HEK293 (cell line): ENCODE results near the gene PITPNB.

Experiments
- CTCF ChIA-PET: fragments of 350-600 bp; formaldehyde crosslinking; extraction: SDS; loops from one replicate; lab custom pipeline; 2021; ENCODE audit warnings: antibody characterized with exemption; lab: Yijun Ruan, JAX
- POLR2A ChIA-PET: fragments of 300-600 bp; formaldehyde crosslinking; extraction: SDS; loops from one replicate; lab custom pipeline; 2020; ENCODE audit warnings: antibody characterized with exemption, inconsistent platforms; lab: Yijun Ruan, JAX
- H3K27ac ChIP-seq: fragments of 200-500 bp; sonication (Bioruptor generic); 2 replicates; pipeline ENCODE4 v1.5.1; 2014; ENCODE audit warnings: low read depth, low read length, control low read depth, inconsistent platforms; ENCODE audit errors: extremely low read depth
- H3K36me3 ChIP-seq, 2 experiments: fragments of 200-500 bp in 1 of 2; sonication (Bioruptor generic) in 1 of 2; 1 replicate in 1 of 2; 2 replicates in 1 of 2; pipeline ENCODE4 v1.5.1; 2014 to 2017; ENCODE audit warnings: inconsistent platforms in 2 of 2, low read length in 2 of 2; ENCODE audit not compliant: control insufficient read depth in 2 of 2, insufficient read depth in 1 of 2
- H3K4me1 ChIP-seq: fragments of 200-500 bp; sonication (Bioruptor generic); 2 replicates; pipeline ENCODE4 v1.5.1; 2014; ENCODE audit warnings: mild to moderate bottlenecking, low read length, inconsistent platforms; ENCODE audit not compliant: control insufficient read depth, insufficient read depth
- H3K4me3 ChIP-seq: 2 replicates; pipeline ENCODE4 v1.5.1; 2011; ENCODE audit warnings: low read depth, mild to moderate bottlenecking, control low read depth, low read length, moderate library complexity
- H3K9me3 ChIP-seq: fragments of 200-500 bp; sonication (Bioruptor generic); 2 replicates; pipeline ENCODE4 v1.5.1; 2014; ENCODE audit warnings: low read depth, low read length, inconsistent platforms; ENCODE audit not compliant: control insufficient read depth, insufficient read depth
- EGR2 ChIP-seq: fragments of 450-650 bp; formaldehyde crosslinking; IDR thresholded peaks from 2 replicates; pipeline ENCODE4 v1.5.1; 2016; ENCODE audit warnings: low read depth, missing biosample characterization, missing genetic modification characterization
- FEZF1 ChIP-seq: fragments of 450-650 bp; formaldehyde crosslinking; IDR thresholded peaks from 2 replicates; pipeline ENCODE4 v1.5.1; 2016; ENCODE audit warnings: missing biosample characterization, missing genetic modification characterization
- HIC1 ChIP-seq: fragments of 450-650 bp; formaldehyde crosslinking; IDR thresholded peaks from 2 replicates; pipeline ENCODE4 v1.5.1; 2016; ENCODE audit warnings: missing biosample characterization, missing genetic modification characterization
- KLF1 ChIP-seq: fragments of 450-650 bp; formaldehyde crosslinking; IDR thresholded peaks from 2 replicates; pipeline ENCODE4 v1.5.1; 2016; ENCODE audit warnings: missing biosample characterization, missing genetic modification characterization
- KLF10 ChIP-seq: fragments of 450-650 bp; IDR thresholded peaks from 2 replicates; pipeline ENCODE4 v1.5.1; 2018; ENCODE audit warnings: missing biosample characterization, mild to moderate bottlenecking, missing genetic modification characterization
- KLF16 ChIP-seq: fragments of 450-650 bp; formaldehyde crosslinking; IDR thresholded peaks from 2 replicates; pipeline ENCODE4 v1.5.1; 2017; ENCODE audit warnings: missing biosample characterization, missing genetic modification characterization
- KLF8 ChIP-seq: fragments of 450-650 bp; formaldehyde crosslinking; IDR thresholded peaks from 2 replicates; pipeline ENCODE4 v1.5.1; 2016; ENCODE audit warnings: missing biosample characterization, missing genetic modification characterization
- PRDM1 ChIP-seq: fragments of 450-650 bp; formaldehyde crosslinking; IDR thresholded peaks from 2 replicates; pipeline ENCODE4; 2016; ENCODE audit warnings: missing biosample characterization, missing genetic modification characterization
- PRDM6 ChIP-seq: fragments of 450-650 bp; formaldehyde crosslinking; IDR thresholded peaks from 2 replicates; pipeline ENCODE4 v1.5.1; 2017; ENCODE audit warnings: missing biosample characterization, missing genetic modification characterization
- SETDB1 ChIP-seq: IDR thresholded peaks from one replicate; pipeline ENCODE4 v1.6.1; 2017; ENCODE audit warnings: mild to moderate bottlenecking, low read length, moderate library complexity, mixed read lengths; ENCODE audit not compliant: insufficient read length
- WT1 ChIP-seq: fragments of 450-650 bp; formaldehyde crosslinking; IDR thresholded peaks from 2 replicates; pipeline ENCODE4 v1.5.1; 2016; ENCODE audit warnings: missing biosample characterization, missing genetic modification characterization
- ZBTB20 ChIP-seq: fragments of 450-650 bp; formaldehyde crosslinking; IDR thresholded peaks from 2 replicates; pipeline ENCODE4 v1.5.1; 2016; ENCODE audit warnings: missing biosample characterization, missing genetic modification characterization
- ZEB2 ChIP-seq: fragments of 450-650 bp; formaldehyde crosslinking; IDR thresholded peaks from 2 replicates; pipeline ENCODE4 v1.5.1; 2016; ENCODE audit warnings: missing biosample characterization, missing genetic modification characterization
- ZFP69B ChIP-seq: fragments of 450-650 bp; formaldehyde crosslinking; IDR thresholded peaks from 2 replicates; pipeline ENCODE4 v1.5.1; 2016; ENCODE audit warnings: missing biosample characterization, missing genetic modification characterization
- ZNF302 ChIP-seq: fragments of 450-650 bp; formaldehyde crosslinking; IDR thresholded peaks from 2 replicates; pipeline ENCODE4 v1.5.1; 2016; ENCODE audit warnings: missing biosample characterization, missing genetic modification characterization, low read depth
- ZNF335 ChIP-seq: fragments of 450-650 bp; formaldehyde crosslinking; conservative IDR thresholded peaks from 2 replicates; pipeline ENCODE4 v1.5.1; 2016; ENCODE audit warnings: missing biosample characterization, missing genetic modification characterization
- ZNF404 ChIP-seq: fragments of 450-650 bp; formaldehyde crosslinking; IDR thresholded peaks from 2 replicates; pipeline ENCODE4 v1.5.1; 2017; ENCODE audit warnings: missing biosample characterization, missing genetic modification characterization
- ZNF488 ChIP-seq: fragments of 450-650 bp; formaldehyde crosslinking; IDR thresholded peaks from 2 replicates; pipeline ENCODE4 v1.5.1; 2016; ENCODE audit warnings: missing biosample characterization, missing genetic modification characterization
- ZNF585B ChIP-seq: fragments of 450-650 bp; formaldehyde crosslinking; IDR thresholded peaks from 2 replicates; pipeline ENCODE4 v1.5.1; 2016; ENCODE audit warnings: missing biosample characterization, missing genetic modification characterization
- ZNF629 ChIP-seq: fragments of 450-650 bp; formaldehyde crosslinking; IDR thresholded peaks from 2 replicates; pipeline ENCODE4 v1.5.1; 2017; ENCODE audit warnings: missing biosample characterization, missing genetic modification characterization
- ZNF664 ChIP-seq: fragments of 450-650 bp; formaldehyde crosslinking; IDR thresholded peaks from 2 replicates; pipeline ENCODE4 v1.5.1; 2016; ENCODE audit warnings: missing biosample characterization, missing genetic modification characterization
- ZNF707 ChIP-seq: fragments of 450-650 bp; formaldehyde crosslinking; IDR thresholded peaks from 2 replicates; pipeline ENCODE4 v1.5.1; 2016; ENCODE audit warnings: missing biosample characterization, missing genetic modification characterization
- ZSCAN4 ChIP-seq: fragments of 450-650 bp; formaldehyde crosslinking; IDR thresholded peaks from 2 replicates; pipeline ENCODE4 v1.5.1; 2017; ENCODE audit warnings: missing biosample characterization, missing genetic modification characterization
- TF ChIP-seq, protein P1 (sequence below): fragments of 450-650 bp; formaldehyde crosslinking; conservative IDR thresholded peaks from 2 replicates; pipeline ENCODE4 v1.5.1; 2016; ENCODE audit warnings: low read depth, missing biosample characterization, missing genetic modification characterization
- TF ChIP-seq, protein P2 (sequence below): sonication (generic); formaldehyde crosslinking; IDR thresholded peaks from 2 replicates; pipeline ENCODE4 v1.8.1; 2022; ENCODE audit warnings: mild to moderate bottlenecking, moderate library complexity, missing genetic modification reagents

The PITPNB gene

DNA sequence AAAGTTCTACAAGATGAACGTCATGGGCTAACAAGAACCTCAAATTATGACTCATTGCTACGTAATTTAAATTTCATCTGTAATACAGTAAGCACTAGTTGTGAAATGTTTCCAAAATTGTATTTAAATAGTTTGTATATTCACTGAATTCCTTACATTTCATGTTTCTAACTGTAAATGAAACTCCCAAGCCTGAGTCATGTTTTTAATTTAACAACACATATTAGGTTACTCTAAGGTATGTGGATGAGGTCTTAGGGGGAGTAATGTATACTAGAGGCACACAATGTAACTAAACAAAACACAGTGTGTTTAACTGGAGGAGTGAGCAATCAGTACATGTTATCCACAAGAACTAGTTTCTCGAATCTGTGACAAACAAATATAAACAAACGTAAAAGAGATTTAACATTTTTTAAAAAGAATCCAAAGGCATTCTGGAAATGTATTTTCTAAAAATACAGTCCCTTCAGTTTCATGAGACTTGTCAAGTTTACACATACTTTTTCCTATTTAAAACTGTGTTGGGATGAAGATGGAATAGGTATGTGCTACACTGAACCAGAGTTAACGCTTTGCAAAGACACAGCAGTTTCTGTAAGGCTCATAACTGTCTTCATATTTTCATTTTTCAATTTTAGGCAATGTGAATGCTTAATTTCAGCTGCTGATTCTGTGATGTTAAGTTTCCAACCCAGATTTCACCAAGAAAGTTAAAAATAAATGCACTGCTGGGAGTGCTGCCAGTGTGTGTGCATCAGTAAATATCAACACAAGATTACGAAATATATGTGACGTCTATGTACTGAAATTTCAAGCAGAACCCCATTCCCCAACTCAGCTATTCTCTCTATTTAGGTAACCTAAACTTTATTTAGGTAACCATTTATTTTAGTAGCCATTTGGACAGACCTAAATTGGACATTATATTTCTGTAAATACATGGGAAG, 52.6 kb downstream of the PITPNB start:
- Histone ChIP-seq H3K27ac (no peak overlapping the region), H3K9me3 (no peaks in the 10 kb centered on the region), H3K4me3 (no peak overlapping the region), H3K36me3 (peaks cover 8 to 52% of the 10 kb centered on the region in 2 experiments), H3K4me1 (peaks cover 23% of the 10 kb centered on the region)
- CTCF ChIA-PET: interaction anchor here (1.8 kb wide), 1 partner anchor 14 kb away, joined by 14 read pairs; no protein-coding TSS in a partner anchor
- POLR2A ChIA-PET: interaction anchor here (1.0 kb wide), 1 partner anchor 53 kb away, joined by 3 read pairs; the partner anchor contains the start of gene PITPNB
- no peak for TF ChIP-seq EGR2
- TF ChIP-seq ZNF707: no peak
- TF ChIP-seq KLF16 (tag by site-specific recombination): no peak
- TF ChIP-seq KLF10 (tag by site-specific recombination): peak; percentile 18; the same call in 1 of the 2 replicates
- TF ChIP-seq ZSCAN4: peak; percentile 36; the same call in 1 of the 2 replicates
- TF ChIP-seq ZFP69B (tag by site-specific recombination): 0 out of 2 replicates have a peak, but pooled peaks have one; percentile 4
- no peak for TF ChIP-seq SETDB1
- no peak for TF ChIP-seq KLF1 (tag by site-specific recombination)
- no peak for TF ChIP-seq ZNF302
- TF ChIP-seq ZNF404: no peak
- TF ChIP-seq ZNF585B (tag by site-specific recombination): no peak
- TF ChIP-seq, protein P1, sequence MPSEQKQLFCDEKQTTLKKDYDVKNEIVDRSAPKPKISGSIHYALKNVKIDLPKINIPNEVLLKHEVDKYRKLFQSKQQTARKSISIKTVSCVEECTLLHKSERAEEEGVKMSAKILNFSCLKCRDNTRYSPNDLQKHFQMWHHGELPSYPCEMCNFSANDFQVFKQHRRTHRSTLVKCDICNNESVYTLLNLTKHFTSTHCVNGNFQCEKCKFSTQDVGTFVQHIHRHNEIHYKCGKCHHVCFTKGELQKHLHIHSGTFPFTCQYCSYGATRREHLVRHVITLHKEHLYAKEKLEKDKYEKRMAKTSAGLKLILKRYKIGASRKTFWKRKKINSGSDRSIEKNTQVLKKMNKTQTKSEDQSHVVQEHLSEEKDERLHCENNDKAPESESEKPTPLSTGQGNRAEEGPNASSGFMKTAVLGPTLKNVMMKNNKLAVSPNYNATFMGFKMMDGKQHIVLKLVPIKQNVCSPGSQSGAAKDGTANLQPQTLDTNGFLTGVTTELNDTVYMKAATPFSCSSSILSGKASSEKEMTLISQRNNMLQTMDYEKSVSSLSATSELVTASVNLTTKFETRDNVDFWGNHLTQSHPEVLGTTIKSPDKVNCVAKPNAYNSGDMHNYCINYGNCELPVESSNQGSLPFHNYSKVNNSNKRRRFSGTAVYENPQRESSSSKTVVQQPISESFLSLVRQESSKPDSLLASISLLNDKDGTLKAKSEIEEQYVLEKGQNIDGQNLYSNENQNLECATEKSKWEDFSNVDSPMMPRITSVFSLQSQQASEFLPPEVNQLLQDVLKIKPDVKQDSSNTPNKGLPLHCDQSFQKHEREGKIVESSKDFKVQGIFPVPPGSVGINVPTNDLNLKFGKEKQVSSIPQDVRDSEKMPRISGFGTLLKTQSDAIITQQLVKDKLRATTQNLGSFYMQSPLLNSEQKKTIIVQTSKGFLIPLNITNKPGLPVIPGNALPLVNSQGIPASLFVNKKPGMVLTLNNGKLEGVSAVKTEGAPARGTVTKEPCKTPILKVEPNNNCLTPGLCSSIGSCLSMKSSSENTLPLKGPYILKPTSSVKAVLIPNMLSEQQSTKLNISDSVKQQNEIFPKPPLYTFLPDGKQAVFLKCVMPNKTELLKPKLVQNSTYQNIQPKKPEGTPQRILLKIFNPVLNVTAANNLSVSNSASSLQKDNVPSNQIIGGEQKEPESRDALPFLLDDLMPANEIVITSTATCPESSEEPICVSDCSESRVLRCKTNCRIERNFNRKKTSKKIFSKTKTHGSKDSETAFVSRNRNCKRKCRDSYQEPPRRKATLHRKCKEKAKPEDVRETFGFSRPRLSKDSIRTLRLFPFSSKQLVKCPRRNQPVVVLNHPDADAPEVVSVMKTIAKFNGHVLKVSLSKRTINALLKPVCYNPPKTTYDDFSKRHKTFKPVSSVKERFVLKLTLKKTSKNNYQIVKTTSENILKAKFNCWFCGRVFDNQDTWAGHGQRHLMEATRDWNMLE (tag by site-specific recombination): no peak
- peak; percentile 93 for TF ChIP-seq WT1 (tag by site-specific recombination)
- TF ChIP-seq KLF8 (tag by site-specific recombination): peak; percentile 25; the same call in 1 of the 2 replicates
- no peak for TF ChIP-seq ZNF664 (tag by site-specific recombination)
- peak; percentile 94 for TF ChIP-seq PRDM6 (tag by site-specific recombination)
- no peak for TF ChIP-seq ZNF335
- TF ChIP-seq ZBTB20 (tag by site-specific recombination): 0 out of 2 replicates have a peak, but pooled peaks have one; percentile 29
- peak; percentile 37 for TF ChIP-seq FEZF1 (tag by site-specific recombination)
- peak; percentile 92 for TF ChIP-seq ZNF629 (tag by site-specific recombination)
- TF ChIP-seq, protein P2, sequence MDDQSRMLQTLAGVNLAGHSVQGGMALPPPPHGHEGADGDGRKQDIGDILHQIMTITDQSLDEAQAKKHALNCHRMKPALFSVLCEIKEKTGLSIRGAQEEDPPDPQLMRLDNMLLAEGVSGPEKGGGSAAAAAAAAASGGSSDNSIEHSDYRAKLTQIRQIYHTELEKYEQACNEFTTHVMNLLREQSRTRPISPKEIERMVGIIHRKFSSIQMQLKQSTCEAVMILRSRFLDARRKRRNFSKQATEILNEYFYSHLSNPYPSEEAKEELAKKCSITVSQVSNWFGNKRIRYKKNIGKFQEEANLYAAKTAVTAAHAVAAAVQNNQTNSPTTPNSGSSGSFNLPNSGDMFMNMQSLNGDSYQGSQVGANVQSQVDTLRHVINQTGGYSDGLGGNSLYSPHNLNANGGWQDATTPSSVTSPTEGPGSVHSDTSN (CRISPR knock-in tag): no peak
- no peak for TF ChIP-seq ZNF488
- peak; percentile 50; the same call in 1 of the 2 replicates for TF ChIP-seq HIC1 (tag by site-specific recombination)
- TF ChIP-seq ZEB2 (tag by site-specific recombination): peak; percentile 58; the same call in 1 of the 2 replicates
- TF ChIP-seq PRDM1 (tag by site-specific recombination): peak; percentile 32; the same call in 1 of the 2 replicates
